Astrocyte (in vitro differentiated cells and primary cell): ENCODE data around the gene C12orf43. TPM values are rescaled to one million over a fixed set of nuclear protein-coding genes. Genes with fewer than 3 reads are reported as not detected.

Experiments
- DNase-seq: peaks from one replicate; pipeline ENCODE4 v3.0.0-alpha.2; 2010; ENCODE audit warnings: low read depth
- FAIRE-seq: peaks from 2 replicates; lab custom pipeline; 2011; peaks lifted over from hg19 to GRCh38; lab: Jason Lieb, UNC
- H2AFZ ChIP-seq: 2 replicates; pipeline ENCODE4 v1.6.0; 2012; ENCODE audit warnings: low read depth, low read length, inconsistent platforms
- H3K27ac ChIP-seq: 2 replicates; pipeline ENCODE4 v1.5.1; 2011; ENCODE audit warnings: low read depth, low read length, inconsistent platforms
- H3K27me3 ChIP-seq: 2 replicates; pipeline ENCODE4 v1.6.0; 2011; ENCODE audit warnings: low read length, inconsistent platforms; ENCODE audit not compliant: insufficient read depth
- H3K36me3 ChIP-seq: 2 replicates; pipeline ENCODE4 v1.5.1; 2011; ENCODE audit warnings: low read length, inconsistent platforms; ENCODE audit not compliant: insufficient read depth
- H3K4me1 ChIP-seq: 2 replicates; pipeline ENCODE4 v1.5.1; 2011; ENCODE audit warnings: low read length, inconsistent platforms; ENCODE audit not compliant: insufficient read depth
- H3K4me2 ChIP-seq: 2 replicates; pipeline ENCODE4 v1.6.0; 2012; ENCODE audit warnings: low read length, inconsistent platforms
- H3K4me3 ChIP-seq: 2 replicates; pipeline ENCODE4 v1.5.1; 2011; ENCODE audit warnings: low read depth, mild to moderate bottlenecking, low read length, inconsistent platforms; ENCODE audit not compliant: insufficient read depth
- H3K79me2 ChIP-seq: 2 replicates; pipeline ENCODE4 v1.6.0; 2012; ENCODE audit warnings: mild to moderate bottlenecking, low read length, inconsistent platforms; ENCODE audit not compliant: insufficient read depth
- H3K9ac ChIP-seq: 2 replicates; pipeline ENCODE4 v1.6.0; 2012; ENCODE audit warnings: mild to moderate bottlenecking, low read length, inconsistent platforms
- H3K9me3 ChIP-seq: 2 replicates; pipeline ENCODE4 v1.5.1; 2012; ENCODE audit warnings: low read depth, mild to moderate bottlenecking, low read length, inconsistent platforms; ENCODE audit not compliant: insufficient read depth
- H4K20me1 ChIP-seq: 2 replicates; pipeline ENCODE4 v1.6.0; 2012; ENCODE audit warnings: low read length, inconsistent platforms; ENCODE audit not compliant: insufficient read depth
- H3K27ac Mint-ChIP-seq: one replicate; pipeline ENCODE4 v1.8.0; 2021; ENCODE audit warnings: mild to moderate bottlenecking, mixed read lengths; ENCODE audit not compliant: unreplicated experiment
- H3K27me3 Mint-ChIP-seq: one replicate; pipeline ENCODE4 v1.8.0; 2021; ENCODE audit warnings: low read depth, mixed read lengths; ENCODE audit not compliant: unreplicated experiment
- H3K36me3 Mint-ChIP-seq: one replicate; pipeline ENCODE4 v1.8.0; 2021; ENCODE audit warnings: low read depth, mixed read lengths; ENCODE audit not compliant: unreplicated experiment
- H3K4me1 Mint-ChIP-seq: one replicate; pipeline ENCODE4 v1.8.0; 2021; ENCODE audit warnings: low read depth, mixed read lengths; ENCODE audit not compliant: unreplicated experiment
- H3K4me3 Mint-ChIP-seq: one replicate; pipeline ENCODE4 v1.8.0; 2021; ENCODE audit warnings: mild to moderate bottlenecking, moderate library complexity, mixed read lengths; ENCODE audit not compliant: unreplicated experiment
- H3K9me3 Mint-ChIP-seq: one replicate; pipeline ENCODE4 v1.8.0; 2021; ENCODE audit warnings: mild to moderate bottlenecking, mixed read lengths; ENCODE audit not compliant: unreplicated experiment
- CTCF ChIP-seq: IDR thresholded peaks from 2 replicates; pipeline ENCODE4 v1.5.1; 2011; ENCODE audit warnings: low read depth, mild to moderate bottlenecking, inconsistent platforms, low read length, moderate library complexity; ENCODE audit not compliant: insufficient read depth
- EZH2 ChIP-seq: IDR thresholded peaks from 2 replicates; pipeline ENCODE4 v1.6.1; 2012; ENCODE audit warnings: mild to moderate bottlenecking, low read length, inconsistent platforms; ENCODE audit not compliant: insufficient read depth
- total RNA-seq: library from RNA; stranded (reverse); gene quantifications from 2 replicates; pipeline ENCODE4 v1.2.1, GENCODE V29; 2021

The C12orf43 gene
- total RNA-seq, 1 donor from 2014 or later = 16.2 TPM

DNA sequence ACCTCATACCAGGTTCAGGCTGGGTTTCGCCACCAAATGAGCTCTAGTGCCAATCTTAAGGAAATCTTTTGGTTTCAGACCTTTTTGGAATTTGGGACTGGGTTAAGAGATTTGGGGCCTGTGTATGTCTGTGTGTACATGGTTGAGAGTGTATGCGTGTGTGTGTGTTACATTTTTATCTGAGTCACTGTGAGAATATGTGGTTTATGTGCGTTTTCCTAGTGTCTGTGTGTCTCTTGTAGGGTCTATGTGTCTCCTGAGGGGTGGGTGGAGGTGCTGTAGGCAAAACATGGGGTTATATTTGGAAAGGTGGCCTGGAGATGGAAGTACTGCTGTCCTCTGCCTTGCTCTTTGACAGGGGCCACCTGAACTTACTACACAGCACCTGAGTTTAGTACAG is 17.9 kb downstream of the C12orf43 start:
- TF ChIP-seq EZH2 (no peak), CTCF (no peak)
- H3K36me3 Mint-ChIP-seq = peaks cover 10% of the 10 kb centered on the region

GRCh38 chr12:120997448-120997847 is 18.8 kb downstream of the C12orf43 start:
- H3K36me3 Mint-ChIP-seq = peaks cover 5% of the 10 kb centered on the region
- no peaks in the 10 kb centered on the region for H3K9me3 ChIP-seq
- no peak overlapping the region for H3K9ac ChIP-seq
- no peak overlapping the region for H3K27ac Mint-ChIP-seq
- H3K27ac ChIP-seq = no peak overlapping the region
- no peak overlapping the region for H3K4me2 ChIP-seq
- peaks cover 8% of the 10 kb centered on the region for H3K27me3 ChIP-seq
- peaks cover 2% of the 10 kb centered on the region for H3K4me1 Mint-ChIP-seq
- H3K79me2 ChIP-seq = no peaks in the 10 kb centered on the region
- peaks cover 28% of the 10 kb centered on the region for H3K27me3 Mint-ChIP-seq
- H3K4me3 Mint-ChIP-seq = no peak overlapping the region
- no peak overlapping the region for H3K4me3 ChIP-seq
- H2AFZ ChIP-seq = no peak overlapping the region
- peaks cover 9% of the 10 kb centered on the region for H3K9me3 Mint-ChIP-seq
- no peaks in the 10 kb centered on the region for H4K20me1 ChIP-seq
- FAIRE-seq (no peak), DNase-seq (no peak)
- H3K4me1 ChIP-seq = no peaks in the 10 kb centered on the region
- H3K36me3 ChIP-seq = no peaks in the 10 kb centered on the region
- TF ChIP-seq EZH2 (no peak), CTCF (no peak)

More for the DNA sequence above, 17.9 kb downstream of the C12orf43 start:
- H3K27me3 ChIP-seq = peaks cover 3% of the 10 kb centered on the region
- H3K27ac Mint-ChIP-seq = no peak overlapping the region
- H3K79me2 ChIP-seq = no peaks in the 10 kb centered on the region
- peaks cover 3% of the 10 kb centered on the region for H3K36me3 ChIP-seq
- no peak for DNase-seq
- no peak overlapping the region for H3K4me3 ChIP-seq
- no peaks in the 10 kb centered on the region for H4K20me1 ChIP-seq
- H3K4me1 Mint-ChIP-seq = peaks cover 2% of the 10 kb centered on the region
- H3K4me3 Mint-ChIP-seq = no peak overlapping the region
- no peak overlapping the region for H3K9ac ChIP-seq
- H3K27me3 Mint-ChIP-seq = peaks cover 22% of the 10 kb centered on the region
- no peak overlapping the region for H3K27ac ChIP-seq
- H3K9me3 Mint-ChIP-seq = peaks cover 9% of the 10 kb centered on the region
- H3K9me3 ChIP-seq = no peaks in the 10 kb centered on the region
- no peak overlapping the region for H3K4me2 ChIP-seq
- H2AFZ ChIP-seq = no peak overlapping the region
- no peaks in the 10 kb centered on the region for H3K4me1 ChIP-seq
- FAIRE-seq = no peak

- H3K27me3 Mint-ChIP-seq = peaks cover 33% of the 10 kb centered on the region
- Histone ChIP-seq H3K4me2 (no peak overlapping the region), H3K9me3 (no peaks in the 10 kb centered on the region), H3K9ac (no peak overlapping the region), H3K27me3 (peaks cover 13% of the 10 kb centered on the region), H3K79me2 (no peaks in the 10 kb centered on the region), H3K36me3 (no peaks in the 10 kb centered on the region), H4K20me1 (no peaks in the 10 kb centered on the region), H3K4me1 (no peaks in the 10 kb centered on the region), H3K27ac (no peak overlapping the region), H2AFZ (no peak overlapping the region), H3K4me3 (no peak overlapping the region)
- FAIRE-seq (no peak), DNase-seq (no peak)
- H3K36me3 Mint-ChIP-seq = peaks cover 5% of the 10 kb centered on the region
- TF ChIP-seq EZH2 = no peak
- no peak overlapping the region for H3K4me3 Mint-ChIP-seq
- peaks cover 9% of the 10 kb centered on the region for H3K9me3 Mint-ChIP-seq
- no peak overlapping the region for H3K27ac Mint-ChIP-seq
- H3K4me1 Mint-ChIP-seq = peaks cover 2% of the 10 kb centered on the region
Measured at GRCh38 chr12:120996133-120996746, 20.0 kb downstream of the C12orf43 start.
